HepG2 (cell line): ENCODE data around the gene NUTM2D. TPM values are rescaled to one million over a fixed set of nuclear protein-coding genes. Genes with fewer than 3 reads are reported as not detected.
"Not testable (repeated sequence)": the region's sequence is repeated elsewhere in the genome, so short reads cannot be mapped to it uniquely, and the experiment has no call there.

ENCODE experiments used
- ATAC-seq: fragments of 200-7000 bp; cut with Tn5 transposase; 3 replicates; pipeline ENCODE4 v1.9.1; 2020; ENCODE audit warnings: mild to moderate bottlenecking, moderate library complexity
- BruUV-seq: library from RNA; stranded (reverse); fragments of 400-500 nt; replicated peaks from 2 replicates; lab custom pipeline; 2021; lab: Mats Ljungman, UMichigan
- CTCF ChIA-PET: fragments of 300-600 bp; formaldehyde crosslinking; extraction: SDS; loops from one replicate; lab custom pipeline; 2021; ENCODE audit warnings: low total read pairs, inconsistent platforms, low intra/inter-chr PET ratio; lab: Yijun Ruan, JAX
- POLR2A ChIA-PET: fragments of 350-600 bp; sonication (Branson Sonifier 250); formaldehyde crosslinking; loops from one replicate; lab custom pipeline; 2020; ENCODE audit warnings: antibody characterized with exemption, inconsistent platforms; lab: Yijun Ruan, JAX
- DNase-seq: peaks from one replicate; pipeline ENCODE4 v3.0.0-alpha.2; 2015; ENCODE audit warnings: low spot score
- FAIRE-seq: peaks from 3 replicates; lab custom pipeline; 2011; peaks lifted over from hg19 to GRCh38; lab: Jason Lieb, UNC
- H2AFZ ChIP-seq: one replicate; pipeline ENCODE4 v1.6.1; 2011; ENCODE audit warnings: low read length, inconsistent platforms
- H3K27ac ChIP-seq: fragments of 300-600 bp; 3 replicates; pipeline ENCODE4 v1.8.0; 2011; ENCODE audit warnings: mixed run types, mild to moderate bottlenecking, mixed read lengths, low read length, inconsistent platforms; ENCODE audit not compliant: insufficient read depth; ENCODE audit errors: extremely low read length
- H3K27me3 ChIP-seq, 2 experiments: fragments of 200-600 bp in 1 of 2; 2 replicates in 1 of 2; 3 replicates in 1 of 2; pipeline versions ENCODE4 v1.6.0 to v1.8.0; 2011; ENCODE audit warnings: low read length in 2 of 2, mild to moderate bottlenecking in 2 of 2, moderate library complexity in 2 of 2, inconsistent platforms in 1 of 2; ENCODE audit not compliant: insufficient read depth in 2 of 2, control insufficient read depth in 1 of 2
- H3K36me3 ChIP-seq, 2 experiments: fragments of 200-600 bp in 1 of 2; replicated peaks in 1 of 2; 2 replicates in 1 of 2; 3 replicates in 1 of 2; pipeline versions ENCODE4 v1.5.1 to v1.8.0; 2011; ENCODE audit warnings: low read length in 2 of 2, inconsistent platforms in 1 of 2; ENCODE audit not compliant: insufficient read depth in 2 of 2, control insufficient read depth in 1 of 2
- H3K4me1 ChIP-seq: 2 replicates; pipeline ENCODE4 v1.5.1; 2012; ENCODE audit warnings: low read length, inconsistent platforms; ENCODE audit not compliant: insufficient read depth
- H3K4me2 ChIP-seq: 2 replicates; pipeline ENCODE4 v1.6.0; 2011; ENCODE audit warnings: low read depth, low read length, inconsistent platforms
- H3K4me3 ChIP-seq, 3 experiments: fragments of 200-600 bp in 1 of 3; sonication (generic), shearing (Covaris generic) in 1 of 3; replicated peaks in 1 of 3; 2 replicates each; pipeline ENCODE4 v1.5.1; 2011 to 2016; ENCODE audit warnings: low read length in 3 of 3, inconsistent platforms in 2 of 3, low read depth in 2 of 3, mild to moderate bottlenecking in 2 of 3, control low read depth in 1 of 3, mixed read lengths in 1 of 3; ENCODE audit not compliant: insufficient read depth in 1 of 3
- H3K79me2 ChIP-seq: one replicate; pipeline ENCODE4 v1.6.1; 2011; ENCODE audit warnings: low read length, inconsistent platforms; ENCODE audit not compliant: insufficient read depth
- H3K9ac ChIP-seq: 2 replicates; pipeline ENCODE4 v1.6.0; 2011; ENCODE audit warnings: mild to moderate bottlenecking, low read depth, low read length, inconsistent platforms; ENCODE audit not compliant: insufficient read depth
- H3K9me3 ChIP-seq: 2 replicates; pipeline ENCODE4 v1.5.1; 2012; ENCODE audit warnings: mild to moderate bottlenecking, low read length
- H4K20me1 ChIP-seq: 2 replicates; pipeline ENCODE4 v1.6.0; 2011; ENCODE audit warnings: inconsistent platforms, mild to moderate bottlenecking, low read length, moderate library complexity; ENCODE audit not compliant: insufficient read depth
- WGBS: methylation state at CpG from one replicate; pipeline ENCODE4 v1.1.6; 2017; ENCODE audit warnings: low lambda C conversion rate; 5-methylcytosine and 5-hydroxymethylcytosine counted together
- in situ Hi-C: cut with HindIII; loops from 2 replicates; pipeline ENCODE4 v1.10.0; 2017; ENCODE audit warnings: low pct_unique_long_range_greater_than_20kb; ENCODE audit not compliant: extremely low pct_ligation_motif_present
- intact Hi-C: fragments of 100-400 bp; cut with micrococcal nuclease; formaldehyde crosslinking; loops from one replicate; pipeline ENCODE4 v1.10.0; 2022; ENCODE audit not compliant: unreplicated experiment
- polyA plus RNA-seq, 8 experiments: library from polyadenylated mRNA; depleted of rRNA in 3 of 8; stranded (reverse) in 7 of 8; unstranded in 1 of 8; fragments of >200 nt; fragmentation: Illumina TruSeq in 4 of 8; extraction: Trizol in 4 of 8; gene quantifications; 2 replicates each; pipeline versions ENCODE4 v1.2.1 to v1.2.3, GENCODE V29; 2011 to 2016; ENCODE audit warnings: low read depth in 4 of 8, missing spikeins in 1 of 8, mixed read lengths in 1 of 8; ENCODE audit not compliant: insufficient read depth in 1 of 8
- total RNA-seq, 5 experiments: library from RNA; depleted of rRNA; stranded (reverse); fragments of >200 nt; fragmentation: Illumina TruSeq; extraction: Trizol; gene quantifications; 2 replicates each; pipeline ENCODE4 v1.2.3, GENCODE V29; 2016; ENCODE audit warnings: low read depth in 1 of 5
- TF ChIP-seq, protein P1 (sequence below): sonication (generic); formaldehyde crosslinking; IDR thresholded peaks from 2 replicates; pipeline ENCODE4 v1.4.0; 2020; ENCODE audit warnings: missing genetic modification reagents

Gene NUTM2D
- total and polyA plus RNA-seq, 2 of the 13 experiments (the other 11 are each of a cell fraction or from before 2014, with no cell fraction given), result 2.1 to 3.3 TPM

GRCh38 chr10:87379115-87379514, 21.6 kb downstream of the NUTM2D start:
- H2AFZ ChIP-seq, H3K4me1 ChIP-seq, DNase-seq, POLR2A ChIA-PET, CTCF ChIA-PET, H3K27me3 ChIP-seq, BruUV-seq, H3K79me2 ChIP-seq, in situ Hi-C loops, FAIRE-seq, H3K4me3 ChIP-seq, H3K4me2 ChIP-seq, H3K36me3 ChIP-seq, intact Hi-C loops, H3K27ac ChIP-seq, H3K9ac ChIP-seq, H4K20me1 ChIP-seq, H3K9me3 ChIP-seq: not testable (repeated sequence)
- TF ChIP-seq, protein P1, sequence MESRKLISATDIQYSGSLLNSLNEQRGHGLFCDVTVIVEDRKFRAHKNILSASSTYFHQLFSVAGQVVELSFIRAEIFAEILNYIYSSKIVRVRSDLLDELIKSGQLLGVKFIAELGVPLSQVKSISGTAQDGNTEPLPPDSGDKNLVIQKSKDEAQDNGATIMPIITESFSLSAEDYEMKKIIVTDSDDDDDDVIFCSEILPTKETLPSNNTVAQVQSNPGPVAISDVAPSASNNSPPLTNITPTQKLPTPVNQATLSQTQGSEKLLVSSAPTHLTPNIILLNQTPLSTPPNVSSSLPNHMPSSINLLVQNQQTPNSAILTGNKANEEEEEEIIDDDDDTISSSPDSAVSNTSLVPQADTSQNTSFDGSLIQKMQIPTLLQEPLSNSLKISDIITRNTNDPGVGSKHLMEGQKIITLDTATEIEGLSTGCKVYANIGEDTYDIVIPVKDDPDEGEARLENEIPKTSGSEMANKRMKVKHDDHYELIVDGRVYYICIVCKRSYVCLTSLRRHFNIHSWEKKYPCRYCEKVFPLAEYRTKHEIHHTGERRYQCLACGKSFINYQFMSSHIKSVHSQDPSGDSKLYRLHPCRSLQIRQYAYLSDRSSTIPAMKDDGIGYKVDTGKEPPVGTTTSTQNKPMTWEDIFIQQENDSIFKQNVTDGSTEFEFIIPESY, result peak; percentile 59
- 40% methylated on average over 2 of the region's 4 CpGs for WGBS
- peak; percentile 57 for ATAC-seq

DNA sequence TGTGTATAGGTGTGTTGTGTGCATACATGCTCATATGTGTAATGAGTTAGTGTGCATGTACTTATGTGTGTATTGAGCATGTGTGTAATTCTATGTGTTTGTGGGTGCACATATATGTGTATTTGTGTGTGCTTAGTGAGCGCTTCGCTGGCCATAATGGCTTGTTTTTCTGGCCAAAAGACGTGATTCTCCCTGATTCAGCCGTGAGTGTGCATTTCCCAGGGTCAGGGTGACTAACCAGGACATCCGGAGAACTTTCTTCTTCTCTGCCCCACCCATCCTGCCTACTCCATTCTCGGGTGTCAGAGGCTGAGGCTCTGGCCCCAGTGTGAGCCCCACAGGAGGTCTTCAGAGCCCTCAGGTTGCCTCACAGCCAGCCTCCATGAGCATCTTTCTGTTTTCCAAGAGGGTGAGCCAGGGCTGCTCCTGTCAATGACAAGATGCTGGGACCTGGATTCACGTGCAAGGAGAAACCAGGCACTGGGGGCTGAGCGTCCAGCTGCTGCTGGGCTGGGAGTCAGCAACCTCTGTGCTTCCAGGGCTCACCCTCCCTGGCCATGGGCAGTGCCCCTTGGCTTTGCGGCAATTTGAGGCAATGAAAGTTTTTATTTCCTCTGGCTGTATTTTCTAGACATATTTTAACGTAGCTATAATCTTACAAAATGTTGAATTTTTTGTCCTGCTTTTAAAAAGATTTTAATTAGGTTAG, 25.8 kb downstream of the NUTM2D start:
- DNase-seq, H3K27ac ChIP-seq, H3K27me3 ChIP-seq, H3K9ac ChIP-seq, FAIRE-seq, in situ Hi-C loops, H3K4me2 ChIP-seq, ATAC-seq, POLR2A ChIA-PET, H3K4me1 ChIP-seq, H3K36me3 ChIP-seq, H3K4me3 ChIP-seq, H3K9me3 ChIP-seq, intact Hi-C loops, H4K20me1 ChIP-seq, H3K79me2 ChIP-seq, BruUV-seq, H2AFZ ChIP-seq, CTCF ChIA-PET: not testable (repeated sequence)
- 46% methylated on average over 6 of the region's 10 CpGs for WGBS

- H4K20me1 ChIP-seq, CTCF ChIA-PET, H3K4me1 ChIP-seq, POLR2A ChIA-PET, H3K9me3 ChIP-seq, in situ Hi-C loops, intact Hi-C loops, BruUV-seq, H3K9ac ChIP-seq, H3K4me3 ChIP-seq, FAIRE-seq, H3K27me3 ChIP-seq, H3K79me2 ChIP-seq, H3K36me3 ChIP-seq, H3K4me2 ChIP-seq, H2AFZ ChIP-seq, ATAC-seq, H3K27ac ChIP-seq, DNase-seq: not testable (repeated sequence)
- 15% methylated on average over 3 of the region's 5 CpGs for WGBS
Measured at GRCh38 chr10:87384283-87384682, 26.7 kb downstream of the NUTM2D start.

GRCh38 chr10:87385762-87386360, 28.3 kb downstream of the NUTM2D start:
- WGBS, result 38% methylated on average over 5 of the region's 5 CpGs
- BruUV-seq, FAIRE-seq, POLR2A ChIA-PET, intact Hi-C loops, H4K20me1 ChIP-seq, H3K27me3 ChIP-seq, H2AFZ ChIP-seq, CTCF ChIA-PET, DNase-seq, H3K9ac ChIP-seq, H3K79me2 ChIP-seq, H3K9me3 ChIP-seq, H3K4me1 ChIP-seq, H3K4me2 ChIP-seq, H3K36me3 ChIP-seq, H3K27ac ChIP-seq, ATAC-seq, H3K4me3 ChIP-seq, in situ Hi-C loops: not testable (repeated sequence)
